SH-SY5Y (cell line): ENCODE measurements around the gene HECTD1.

Experiments used
- GATA2 ChIP-seq: IDR thresholded peaks from 2 replicates; pipeline ENCODE4 v1.6.1; 2011; ENCODE audit warnings: mild to moderate bottlenecking, low read depth, low read length
- GATA3 ChIP-seq: IDR thresholded peaks from 2 replicates; pipeline ENCODE4 v1.6.1; 2011; ENCODE audit warnings: low read depth, mild to moderate bottlenecking, low read length, moderate library complexity

HECTD1 gene

DNA sequence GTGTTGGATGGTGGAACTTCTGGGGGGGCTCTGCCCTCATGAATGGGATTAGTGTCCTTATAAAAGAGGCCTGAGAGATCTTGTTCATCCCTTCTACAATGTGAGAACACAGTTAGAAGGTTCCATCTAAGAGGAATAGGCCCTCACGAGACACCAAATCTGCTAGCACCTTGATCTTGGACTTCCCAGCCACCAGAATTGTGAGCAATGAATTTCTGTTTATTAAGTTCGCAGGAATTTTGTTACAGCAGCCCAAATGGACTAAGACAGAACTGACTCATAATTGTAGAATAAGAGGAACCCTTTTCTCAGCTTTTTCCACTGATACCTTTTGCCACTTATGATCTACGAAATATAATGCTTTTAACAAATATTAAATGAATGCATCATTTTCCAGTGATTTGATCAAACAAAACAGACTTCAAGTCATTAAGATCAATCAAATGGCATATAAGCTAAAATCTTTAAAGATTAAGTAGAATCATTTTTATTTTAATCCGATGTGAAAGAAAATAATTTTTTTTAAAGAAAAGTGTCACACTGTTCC is 68.2 kb downstream of the HECTD1 start:
- TF ChIP-seq GATA3 (no peak), GATA2 (no peak)

- no peak for TF ChIP-seq GATA2
- no peak for TF ChIP-seq GATA3
These were observed 69.3 kb downstream of the HECTD1 start for GRCh38 chr14:31138301-31138700.

- no peak for TF ChIP-seq GATA2
- TF ChIP-seq GATA3: no peak
These were observed 70.2 kb downstream of the HECTD1 start for GRCh38 chr14:31137214-31137889.

- TF ChIP-seq GATA3 (no peak), GATA2 (no peak)
These were observed 74.5 kb downstream of the HECTD1 start for GRCh38 chr14:31133133-31133532.

DNA sequence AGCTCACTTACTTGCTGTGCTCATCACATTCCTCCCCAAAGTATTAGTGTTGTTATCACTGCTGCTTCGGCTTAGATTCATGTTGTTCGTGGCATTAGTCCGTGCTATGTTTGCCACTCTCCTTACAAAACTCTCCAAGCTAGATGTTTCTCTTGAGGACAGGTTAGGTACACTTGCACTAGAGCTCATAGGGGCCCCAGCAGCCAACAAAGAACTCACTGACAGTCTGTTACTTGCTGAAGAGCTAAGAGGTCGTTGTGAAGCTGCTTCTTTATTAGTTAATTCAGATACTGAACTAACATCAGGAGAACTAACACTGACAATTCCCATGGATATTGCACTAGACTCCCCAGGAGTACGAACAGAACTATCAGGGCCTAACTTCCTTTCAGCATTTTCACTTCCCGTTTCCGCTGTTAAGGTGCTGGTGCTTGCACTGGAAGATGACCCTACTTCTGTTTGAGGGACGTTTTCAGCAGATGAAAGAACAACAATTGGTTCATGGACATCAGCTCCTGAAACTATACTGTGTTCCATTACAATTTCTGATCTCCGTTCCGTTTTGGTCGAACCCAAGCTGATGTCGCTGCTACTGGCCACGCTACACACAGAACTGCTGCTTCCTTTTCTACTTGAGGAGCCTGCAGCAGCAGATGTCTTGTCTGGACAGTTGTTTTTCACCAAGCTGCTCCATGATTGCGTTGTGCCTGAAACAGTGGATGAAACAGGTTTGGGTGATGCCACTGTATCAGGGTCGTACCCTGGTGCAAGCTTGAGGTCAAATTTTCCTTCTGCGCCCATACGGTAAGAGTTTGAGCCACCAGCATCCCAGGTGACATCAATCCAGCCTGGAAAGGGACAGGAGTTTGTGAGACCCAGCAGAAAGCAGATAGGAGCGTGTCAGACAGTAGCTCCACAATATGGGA is 78.7 kb downstream of the HECTD1 start:
- TF ChIP-seq GATA2 (no peak), GATA3 (no peak)

DNA sequence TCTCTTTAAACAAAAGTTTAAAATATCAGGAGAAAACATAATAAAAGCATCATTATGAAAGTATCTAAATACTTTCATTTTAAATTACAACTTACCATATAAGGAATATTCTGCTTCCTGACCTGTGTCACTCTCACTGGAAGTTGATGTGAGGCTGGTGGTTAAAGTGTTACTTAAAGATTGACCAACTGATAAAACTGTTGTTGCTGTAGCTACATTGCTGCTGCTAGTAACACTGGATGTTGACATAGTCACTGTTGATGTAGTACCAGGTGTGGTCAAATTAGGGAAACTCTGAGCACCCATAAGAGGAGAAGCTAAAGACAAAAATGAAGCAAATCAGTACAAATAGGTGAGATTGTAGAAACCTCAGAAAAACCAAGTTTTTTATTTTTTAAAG is 79.9 kb downstream of the HECTD1 start:
- no peak for TF ChIP-seq GATA2
- no peak for TF ChIP-seq GATA3

DNA sequence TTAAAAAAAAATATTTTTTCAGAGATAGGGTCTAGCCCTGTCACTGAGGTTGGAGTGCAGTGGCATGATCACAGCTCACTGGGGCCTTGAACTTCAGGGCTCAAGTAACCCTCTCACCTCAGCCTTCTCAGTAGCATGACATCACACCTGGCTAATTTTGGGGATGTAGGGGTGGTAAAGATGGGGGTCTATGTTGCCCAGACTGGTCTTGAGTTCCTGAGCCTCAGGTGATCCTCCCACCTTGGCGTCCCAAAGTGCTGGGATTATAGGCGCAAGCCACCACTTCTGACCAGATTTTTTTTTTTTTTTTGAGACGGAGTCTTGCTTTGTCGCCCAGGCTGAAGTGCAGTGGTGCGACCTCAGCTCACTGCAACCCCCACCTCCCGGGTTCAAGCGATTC is 80.9 kb downstream of the HECTD1 start:
- TF ChIP-seq GATA2 (no peak), GATA3 (no peak)

DNA sequence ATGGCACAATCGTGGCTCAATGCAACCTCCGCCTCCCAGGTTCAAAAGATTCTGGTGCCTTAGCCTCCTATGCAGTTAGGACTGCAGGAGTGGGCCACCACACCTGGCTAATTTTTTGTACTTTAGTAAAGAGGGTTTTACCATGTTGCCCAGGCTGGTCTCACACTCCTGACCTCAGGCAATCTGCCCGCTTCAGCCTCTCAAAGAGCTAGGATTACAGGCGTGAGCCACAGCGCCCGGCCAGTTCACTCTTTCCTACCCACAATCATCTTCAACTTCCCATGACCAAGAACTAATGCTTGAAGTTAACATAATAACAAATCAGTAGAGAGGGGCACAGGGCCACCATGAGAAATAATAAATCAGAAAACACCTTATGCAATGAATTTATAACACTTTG is 82.4 kb downstream of the HECTD1 start:
- no peak for TF ChIP-seq GATA3
- TF ChIP-seq GATA2: no peak

GRCh38 chr14:31124197-31124596 is 83.4 kb downstream of the HECTD1 start:
- TF ChIP-seq GATA2: no peak
- TF ChIP-seq GATA3: no peak

DNA sequence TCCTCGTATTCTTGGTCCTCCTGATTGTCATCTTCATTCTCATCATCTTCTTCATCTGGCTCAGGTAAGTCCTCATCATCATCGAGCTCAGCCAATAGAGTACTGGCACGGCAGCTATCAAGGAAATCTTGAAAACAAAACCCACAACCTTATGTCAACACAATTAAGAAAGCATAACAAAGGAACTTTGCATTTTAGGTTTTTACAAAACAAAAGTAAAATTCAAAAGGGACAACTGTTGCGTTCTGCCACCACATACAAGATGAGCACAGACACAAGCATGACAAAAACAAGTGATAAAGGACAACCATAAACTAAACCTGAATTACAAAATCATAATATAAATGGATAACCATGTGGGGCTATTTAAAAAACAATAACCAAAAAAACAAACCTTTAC is 84.7 kb downstream of the HECTD1 start:
- TF ChIP-seq GATA2: no peak
- no peak for TF ChIP-seq GATA3

DNA sequence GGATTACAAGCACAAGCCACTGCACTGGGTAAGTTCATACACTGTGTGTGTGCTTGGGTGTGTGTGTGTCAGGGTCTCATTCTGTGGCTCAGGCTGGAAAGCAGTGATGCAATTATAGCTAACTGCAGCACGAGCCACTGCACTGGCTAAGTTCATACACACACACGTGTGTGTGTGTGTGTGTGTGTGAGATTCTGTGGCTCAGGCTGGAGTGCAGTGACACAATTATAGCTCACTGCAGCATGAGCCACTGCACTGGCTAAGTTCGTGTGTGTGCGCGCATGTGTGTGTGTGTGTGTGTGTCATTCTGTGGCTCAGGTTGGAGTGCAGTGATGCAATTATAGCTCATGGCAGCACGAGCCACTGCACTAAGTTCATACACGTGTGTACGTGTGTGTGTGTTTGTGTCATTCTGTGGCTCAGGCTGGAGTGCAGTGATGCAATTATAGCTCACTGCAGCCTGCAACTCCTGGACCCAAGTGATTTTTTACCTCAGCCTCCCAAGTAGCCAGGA is 85.4 kb downstream of the HECTD1 start:
- TF ChIP-seq GATA3 (no peak), GATA2 (no peak)

- no peak for TF ChIP-seq GATA2
These were observed 88.7 kb downstream of the HECTD1 start for GRCh38 chr14:31118892-31119291.

- no peak for TF ChIP-seq GATA3
- no peak for TF ChIP-seq GATA2
These were observed 93.8 kb downstream of the HECTD1 start for GRCh38 chr14:31113794-31114193.

GRCh38 chr14:31110872-31111271 is 96.7 kb downstream of the HECTD1 start:
- TF ChIP-seq GATA3: no peak
- no peak for TF ChIP-seq GATA2

DNA sequence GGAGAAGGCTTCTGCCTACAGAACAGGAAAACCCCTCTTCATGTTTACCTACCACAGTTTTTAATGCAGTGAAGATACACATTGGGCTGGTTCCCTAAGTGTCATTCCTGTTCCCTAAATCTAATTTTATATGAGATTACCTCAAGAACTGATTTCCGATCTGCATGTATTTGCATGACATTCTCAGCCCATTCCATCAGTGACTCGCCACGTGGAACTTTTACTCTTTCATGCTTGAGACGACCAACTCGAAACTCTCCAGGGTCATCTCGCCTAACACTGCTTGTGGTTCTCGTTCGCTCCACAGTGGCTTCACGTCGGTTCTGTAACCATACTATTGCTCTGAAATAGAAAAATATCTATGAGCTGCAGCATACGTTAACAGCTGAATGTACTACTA is 98.3 kb downstream of the HECTD1 start:
- TF ChIP-seq GATA2 (no peak), GATA3 (no peak)

DNA sequence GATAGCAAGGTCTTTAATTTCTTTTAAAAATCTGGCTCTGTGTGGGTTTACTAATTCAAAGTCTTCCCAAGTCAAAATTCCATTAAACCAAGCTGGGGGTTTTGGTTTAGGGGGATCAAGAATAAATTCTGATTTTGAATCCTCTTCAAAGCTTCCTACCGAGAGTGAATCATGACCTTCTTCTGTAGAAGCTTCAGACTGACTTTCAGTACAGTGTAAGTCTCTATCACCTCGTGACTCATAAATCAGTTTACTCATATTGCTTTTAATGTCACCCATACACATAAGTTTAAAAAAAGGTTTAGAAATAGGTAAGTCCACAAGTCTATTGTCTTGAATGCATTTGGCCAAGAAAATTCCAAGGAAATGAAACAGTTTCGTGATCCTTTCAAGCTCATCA is 100.8 kb downstream of the HECTD1 start:
- TF ChIP-seq GATA2: no peak
- no peak for TF ChIP-seq GATA3

DNA sequence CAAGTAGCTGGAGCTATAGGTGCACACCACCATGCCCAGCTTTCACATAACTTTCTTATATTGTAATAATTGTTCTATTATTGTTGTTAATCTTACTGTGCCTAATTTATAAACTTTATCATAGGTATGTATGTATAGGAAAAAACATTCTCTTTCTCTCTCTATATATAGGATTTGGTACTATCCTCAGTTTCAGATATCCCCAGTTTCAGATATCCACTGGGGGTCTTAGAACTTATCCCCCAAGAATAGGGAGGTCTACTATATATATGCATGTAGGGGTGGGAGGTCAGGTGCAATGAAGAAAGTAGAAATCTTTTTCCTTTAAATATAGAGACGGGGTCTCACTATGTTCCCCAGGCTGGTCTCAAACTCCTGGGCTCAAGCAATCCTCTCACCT is 110.5 kb downstream of the HECTD1 start:
- TF ChIP-seq GATA3 (no peak), GATA2 (no peak)
